AG04450 (cell line): ENCODE results near the gene OLFML2A. TPM values are rescaled to one million over a fixed set of nuclear protein-coding genes. Genes with fewer than 3 reads are reported as not detected.

Experiments
- CTCF ChIA-PET: fragments of 300-600, 350-600 bp; formaldehyde crosslinking; extraction: SDS; loops from one replicate; lab custom pipeline; 2022; ENCODE audit warnings: antibody characterized with exemption, inconsistent platforms; lab: Charles Lee
- POLR2A ChIA-PET: fragments of 350-600 bp; formaldehyde crosslinking; extraction: SDS; loops from one replicate; lab custom pipeline; 2021; ENCODE audit warnings: antibody characterized with exemption, inconsistent platforms; lab: Yijun Ruan, JAX
- DNase-seq: peaks from one replicate; pipeline ENCODE4 v3.0.0-alpha.2; 2011; ENCODE audit warnings: low read depth, low spot score
- H3K27ac ChIP-seq: one replicate; pipeline ENCODE4 v1.5.1; 2012; ENCODE audit warnings: low read depth, low read length, control low read depth
- H3K27me3 ChIP-seq: one replicate; pipeline ENCODE4 v1.6.0; 2012; ENCODE audit warnings: low read length; ENCODE audit not compliant: control insufficient read depth, insufficient read depth
- H3K4me3 ChIP-seq: 2 replicates; pipeline ENCODE4 v1.5.1; 2011; ENCODE audit warnings: mild to moderate bottlenecking, low read depth, low read length, control low read depth
- H3K9me3 ChIP-seq: 2 replicates; pipeline ENCODE4 v1.5.1; 2012; ENCODE audit warnings: low read length; ENCODE audit not compliant: control insufficient read depth, insufficient read depth
- polyA plus RNA-seq: library from polyadenylated mRNA; depleted of rRNA; stranded (reverse); fragments of >200 nt; gene quantifications from 2 replicates; pipeline ENCODE4 v1.2.3, GENCODE V29; 2011
- TF ChIP-seq, protein P1 (sequence below): IDR thresholded peaks from 2 replicates; pipeline ENCODE4 v1.5.1; 2011; ENCODE audit warnings: low read depth, low read length, control low read depth, inconsistent platforms

Gene OLFML2A
- polyA plus RNA-seq, 1 experiment: 22.3 TPM

DNA sequence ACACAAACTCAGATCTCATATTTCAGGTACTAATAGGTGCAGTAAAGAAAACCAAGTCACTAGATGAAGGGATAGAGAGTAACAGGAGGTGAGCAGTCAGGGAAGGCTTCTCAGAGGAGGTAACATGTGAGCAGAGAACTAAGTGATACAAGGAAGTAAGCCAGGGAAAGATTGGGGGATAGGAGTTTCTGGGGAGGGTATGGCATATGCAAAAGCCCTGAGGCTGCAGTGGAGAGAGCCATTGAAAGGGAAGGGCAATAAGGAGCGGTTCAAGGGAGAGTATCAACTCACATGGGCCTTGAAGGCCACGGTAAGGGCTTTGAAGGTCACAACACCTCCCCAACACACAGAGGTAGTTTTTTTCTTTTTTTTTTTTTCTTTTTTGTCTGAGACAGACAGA lies 6.9 kb downstream of the OLFML2A start:
- ChIA-PET POLR2A (no interaction called here), CTCF (no interaction called here)

DNA sequence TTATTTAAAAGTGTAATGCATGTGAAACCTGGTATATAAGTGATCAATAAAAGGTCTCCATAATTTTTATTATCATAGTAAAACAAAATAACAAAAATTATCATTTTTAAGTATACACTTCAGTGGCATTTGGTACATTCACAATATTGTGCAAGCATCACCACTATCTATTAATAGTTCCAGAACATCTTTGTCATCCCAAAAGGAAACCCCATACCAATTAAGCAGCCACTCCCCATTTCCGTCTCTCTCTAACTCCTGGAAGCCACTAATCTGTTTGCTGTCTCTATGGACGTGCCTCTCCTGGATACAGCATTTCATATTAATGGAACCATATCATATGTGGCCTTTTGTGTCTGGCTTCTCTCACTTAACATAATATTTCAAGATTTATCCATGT lies 7.6 kb downstream of the OLFML2A start:
- Histone ChIP-seq H3K27me3 (no peaks in the 10 kb centered on the region), H3K9me3 (no peaks in the 10 kb centered on the region; the same call in 1 of the 2 replicates), H3K4me3 (no peak overlapping the region), H3K27ac (no peak overlapping the region)
- TF ChIP-seq, protein P1, sequence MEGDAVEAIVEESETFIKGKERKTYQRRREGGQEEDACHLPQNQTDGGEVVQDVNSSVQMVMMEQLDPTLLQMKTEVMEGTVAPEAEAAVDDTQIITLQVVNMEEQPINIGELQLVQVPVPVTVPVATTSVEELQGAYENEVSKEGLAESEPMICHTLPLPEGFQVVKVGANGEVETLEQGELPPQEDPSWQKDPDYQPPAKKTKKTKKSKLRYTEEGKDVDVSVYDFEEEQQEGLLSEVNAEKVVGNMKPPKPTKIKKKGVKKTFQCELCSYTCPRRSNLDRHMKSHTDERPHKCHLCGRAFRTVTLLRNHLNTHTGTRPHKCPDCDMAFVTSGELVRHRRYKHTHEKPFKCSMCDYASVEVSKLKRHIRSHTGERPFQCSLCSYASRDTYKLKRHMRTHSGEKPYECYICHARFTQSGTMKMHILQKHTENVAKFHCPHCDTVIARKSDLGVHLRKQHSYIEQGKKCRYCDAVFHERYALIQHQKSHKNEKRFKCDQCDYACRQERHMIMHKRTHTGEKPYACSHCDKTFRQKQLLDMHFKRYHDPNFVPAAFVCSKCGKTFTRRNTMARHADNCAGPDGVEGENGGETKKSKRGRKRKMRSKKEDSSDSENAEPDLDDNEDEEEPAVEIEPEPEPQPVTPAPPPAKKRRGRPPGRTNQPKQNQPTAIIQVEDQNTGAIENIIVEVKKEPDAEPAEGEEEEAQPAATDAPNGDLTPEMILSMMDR: no peak
- DNase-seq: no peak
- ChIA-PET CTCF (no interaction called here), POLR2A (no interaction called here)

More for the DNA sequence above, 6.9 kb downstream of the OLFML2A start:
- DNase-seq: no peak
- H3K9me3 ChIP-seq: no peaks in the 10 kb centered on the region; the same call in 1 of the 2 replicates
- TF ChIP-seq, protein P1: no peak
- H3K27me3 ChIP-seq: no peaks in the 10 kb centered on the region
- H3K4me3 ChIP-seq: no peak overlapping the region
- H3K27ac ChIP-seq: no peak overlapping the region

DNA sequence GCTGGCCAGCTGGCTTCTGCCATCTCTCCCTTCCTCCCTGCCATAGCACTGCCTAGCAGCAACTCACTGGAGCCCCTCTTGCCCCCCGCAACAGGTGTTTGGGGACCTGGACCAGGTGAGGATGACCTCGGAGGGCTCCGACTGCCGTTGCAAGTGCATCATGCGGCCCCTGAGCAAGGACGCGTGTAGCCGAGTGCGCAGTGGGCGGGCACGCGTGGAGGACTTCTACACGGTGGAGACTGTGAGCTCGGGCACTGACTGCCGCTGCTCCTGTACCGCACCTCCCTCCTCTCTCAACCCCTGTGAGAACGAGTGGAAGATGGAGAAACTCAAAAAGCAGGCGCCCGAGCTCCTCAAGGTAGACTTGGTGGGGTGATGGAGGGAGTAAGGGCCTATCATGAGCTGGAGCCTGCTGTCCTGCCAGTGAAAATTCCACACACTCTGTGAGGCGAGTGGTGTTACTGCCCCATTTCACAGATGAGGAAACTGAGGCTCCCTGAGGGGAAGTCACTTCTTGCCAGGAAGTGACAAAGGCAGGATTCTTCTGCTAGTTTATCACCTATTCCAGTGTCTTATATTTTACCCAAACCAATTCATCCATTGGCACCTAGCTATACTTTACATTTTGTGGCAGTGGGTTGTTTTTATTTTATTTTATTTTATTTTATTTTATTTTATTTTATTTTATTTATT lies 10.1 kb downstream of the OLFML2A start:
- CTCF ChIA-PET: no interaction called here
- no peak for DNase-seq
- no peaks in the 10 kb centered on the region for H3K27me3 ChIP-seq
- no peaks in the 10 kb centered on the region; the same call in 1 of the 2 replicates for H3K9me3 ChIP-seq
- no peak overlapping the region for H3K4me3 ChIP-seq
- TF ChIP-seq, protein P1: no peak
- no peak overlapping the region for H3K27ac ChIP-seq
- POLR2A ChIA-PET: no interaction called here

DNA sequence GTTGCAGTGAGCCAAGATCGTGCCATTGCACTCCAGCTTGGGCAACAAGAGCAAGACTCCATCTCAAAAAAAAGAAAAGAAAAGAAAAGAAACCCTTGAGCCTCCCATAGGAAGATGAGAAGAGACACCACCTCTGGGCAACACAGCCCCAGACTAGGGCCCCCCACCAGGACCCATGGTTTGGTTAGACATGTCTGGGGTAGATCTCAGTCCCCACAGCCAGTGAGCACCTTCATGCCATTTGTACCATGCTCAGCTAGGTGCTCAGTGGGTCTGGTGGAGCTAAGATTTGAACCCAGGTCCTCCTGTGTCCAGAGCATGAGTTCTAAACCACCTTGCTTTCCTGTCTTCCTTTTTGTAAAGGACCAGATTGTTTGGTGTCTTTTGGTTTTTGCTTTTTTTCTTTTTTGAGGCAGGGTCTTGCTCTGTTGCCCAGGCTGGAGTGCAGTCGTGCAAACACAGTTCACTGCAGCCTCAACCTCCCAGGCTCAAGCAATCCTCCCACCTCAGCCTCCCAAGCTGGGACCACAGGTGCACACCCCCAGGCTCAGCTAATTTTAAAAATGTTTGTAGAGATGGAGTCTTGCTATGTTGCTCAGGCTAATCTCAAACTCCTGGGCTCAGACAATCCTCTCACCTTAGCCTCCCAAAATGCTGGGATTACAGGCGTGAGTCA lies 11.7 kb downstream of the OLFML2A start:
- Histone ChIP-seq H3K27ac (no peak overlapping the region), H3K9me3 (no peaks in the 10 kb centered on the region; the same call in 1 of the 2 replicates), H3K4me3 (no peak overlapping the region), H3K27me3 (no peaks in the 10 kb centered on the region)
- no peak for DNase-seq
- TF ChIP-seq, protein P1: no peak
- POLR2A ChIA-PET: interaction anchor here (1.1 kb wide), 1 partner anchor 23 kb away, joined by 3 read pairs; no protein-coding TSS in a partner anchor
- CTCF ChIA-PET: interaction anchor here (0.7 to 1.7 kb wide), 5 partner anchors 11 to 65 kb away, joined by 3 to 4 read pairs (median 4); partner anchors contain the start of genes OLFML2A and WDR38
